SK-N-MC (cell line): ENCODE measurements around the gene PLAC9.

Source experiments
- EZH2 ChIP-seq: fragments of 200-600 bp; sonication (generic); IDR thresholded peaks from one replicate; pipeline ENCODE4 v1.6.1; 2017; ENCODE audit warnings: antibody characterized with exemption
- POLR2AphosphoS5 ChIP-seq: IDR thresholded peaks from 2 replicates; pipeline ENCODE4 v1.6.1; 2012; ENCODE audit warnings: mild to moderate bottlenecking, low read depth, low read length, borderline replicate concordance

DNA sequence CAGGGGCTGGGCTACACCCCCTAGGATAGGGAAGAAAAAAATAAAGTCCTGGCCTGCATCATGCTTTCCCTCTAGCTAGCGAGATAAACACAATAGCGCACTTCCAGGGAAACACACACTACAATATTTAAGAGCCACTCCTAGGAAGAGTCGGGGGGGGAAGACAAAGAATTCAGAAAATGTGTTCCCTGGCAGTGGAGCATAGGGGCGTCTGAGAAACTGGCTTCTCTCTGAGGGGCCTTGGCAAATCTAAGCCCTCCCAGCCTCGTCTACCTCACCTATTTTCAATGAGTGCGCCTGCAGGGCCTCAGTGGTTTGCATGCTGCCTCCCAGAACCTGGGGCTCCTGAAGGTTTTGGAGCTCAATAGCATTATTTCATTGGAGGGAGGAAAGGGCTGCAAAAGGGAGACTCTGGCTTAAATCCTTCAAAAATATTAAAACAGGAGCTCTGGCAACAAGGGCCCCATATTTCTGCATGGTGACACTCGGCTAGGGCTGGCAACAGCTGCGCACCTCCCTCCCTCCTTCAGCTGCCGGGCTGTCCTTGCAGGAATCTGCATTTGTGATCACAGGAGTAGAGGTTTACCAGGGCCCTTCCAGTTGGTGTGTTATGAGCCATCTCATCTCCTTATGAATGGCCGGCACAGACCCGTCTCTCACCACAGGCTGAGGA, 62.0 kb downstream of the PLAC9 start:
- no peak for TF ChIP-seq EZH2
- TF ChIP-seq POLR2AphosphoS5, result no peak
